BE2C (cell line): Measurements from ENCODE around the gene H2AZ2.

Experiments
- DNase-seq: peaks from one replicate; pipeline ENCODE4 v3.0.0-alpha.2; 2020
- H3K27me3 ChIP-seq: fragments of 250-450 bp; sonication (Bioruptor Pico); 2 replicates; pipeline ENCODE4 v1.5.1; 2020; ENCODE audit warnings: mild to moderate bottlenecking
- H3K36me3 ChIP-seq: fragments of 250-450 bp; sonication (Bioruptor Pico); 2 replicates; pipeline ENCODE4 v1.5.1; 2020; ENCODE audit warnings: mild to moderate bottlenecking
- H3K4me1 ChIP-seq: fragments of 250-450 bp; sonication (Bioruptor Pico); 2 replicates; pipeline ENCODE4 v1.5.1; 2020
- H3K4me3 ChIP-seq: 2 replicates; pipeline ENCODE4 v1.5.1; 2011; ENCODE audit warnings: low read depth, low read length
- H3K9me3 ChIP-seq: fragments of 250-450 bp; sonication (Bioruptor Pico); 2 replicates; pipeline ENCODE4 v1.5.1; 2020
- TF ChIP-seq, protein P1 (sequence below): IDR thresholded peaks from 2 replicates; pipeline ENCODE4 v1.5.1; 2012; ENCODE audit warnings: mild to moderate bottlenecking, low read depth, low read length

Gene H2AZ2

DNA sequence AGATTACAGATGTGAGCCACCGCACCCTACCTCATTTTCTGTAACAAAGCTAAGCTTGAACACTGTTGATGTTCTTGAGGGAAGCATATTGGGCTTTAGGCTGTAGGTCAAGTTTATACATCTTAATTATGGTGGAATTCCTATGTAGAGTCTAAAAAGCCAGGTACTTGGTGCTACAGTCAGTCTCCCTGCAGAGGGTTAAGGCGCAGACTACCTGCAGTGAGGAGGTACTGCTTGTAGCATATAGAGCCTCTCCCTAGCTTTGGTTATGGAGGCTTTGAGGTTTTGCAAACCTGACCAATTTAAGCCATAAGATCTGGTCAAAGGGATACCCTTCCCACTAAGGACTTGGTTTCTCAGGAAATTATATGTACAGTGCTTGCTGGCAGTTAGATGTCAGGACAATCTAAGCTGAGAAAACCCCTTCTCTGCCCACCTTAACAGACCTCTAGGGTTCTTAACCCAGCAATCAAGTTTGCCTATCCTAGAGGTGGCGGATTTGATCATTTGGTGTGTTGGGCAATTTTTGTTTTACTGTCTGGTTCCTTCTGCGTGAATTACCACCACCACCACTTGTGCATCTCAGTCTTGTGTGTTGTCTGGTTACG is 45.4 kb downstream of the H2AZ2 start:
- Histone ChIP-seq H3K27me3 (no peaks in the 10 kb centered on the region), H3K4me1 (no peaks in the 10 kb centered on the region), H3K36me3 (peaks cover 69% of the 10 kb centered on the region), H3K9me3 (no peaks in the 10 kb centered on the region), H3K4me3 (no peak overlapping the region)
- TF ChIP-seq, protein P1, sequence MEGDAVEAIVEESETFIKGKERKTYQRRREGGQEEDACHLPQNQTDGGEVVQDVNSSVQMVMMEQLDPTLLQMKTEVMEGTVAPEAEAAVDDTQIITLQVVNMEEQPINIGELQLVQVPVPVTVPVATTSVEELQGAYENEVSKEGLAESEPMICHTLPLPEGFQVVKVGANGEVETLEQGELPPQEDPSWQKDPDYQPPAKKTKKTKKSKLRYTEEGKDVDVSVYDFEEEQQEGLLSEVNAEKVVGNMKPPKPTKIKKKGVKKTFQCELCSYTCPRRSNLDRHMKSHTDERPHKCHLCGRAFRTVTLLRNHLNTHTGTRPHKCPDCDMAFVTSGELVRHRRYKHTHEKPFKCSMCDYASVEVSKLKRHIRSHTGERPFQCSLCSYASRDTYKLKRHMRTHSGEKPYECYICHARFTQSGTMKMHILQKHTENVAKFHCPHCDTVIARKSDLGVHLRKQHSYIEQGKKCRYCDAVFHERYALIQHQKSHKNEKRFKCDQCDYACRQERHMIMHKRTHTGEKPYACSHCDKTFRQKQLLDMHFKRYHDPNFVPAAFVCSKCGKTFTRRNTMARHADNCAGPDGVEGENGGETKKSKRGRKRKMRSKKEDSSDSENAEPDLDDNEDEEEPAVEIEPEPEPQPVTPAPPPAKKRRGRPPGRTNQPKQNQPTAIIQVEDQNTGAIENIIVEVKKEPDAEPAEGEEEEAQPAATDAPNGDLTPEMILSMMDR: no peak
- no peak for DNase-seq

DNA sequence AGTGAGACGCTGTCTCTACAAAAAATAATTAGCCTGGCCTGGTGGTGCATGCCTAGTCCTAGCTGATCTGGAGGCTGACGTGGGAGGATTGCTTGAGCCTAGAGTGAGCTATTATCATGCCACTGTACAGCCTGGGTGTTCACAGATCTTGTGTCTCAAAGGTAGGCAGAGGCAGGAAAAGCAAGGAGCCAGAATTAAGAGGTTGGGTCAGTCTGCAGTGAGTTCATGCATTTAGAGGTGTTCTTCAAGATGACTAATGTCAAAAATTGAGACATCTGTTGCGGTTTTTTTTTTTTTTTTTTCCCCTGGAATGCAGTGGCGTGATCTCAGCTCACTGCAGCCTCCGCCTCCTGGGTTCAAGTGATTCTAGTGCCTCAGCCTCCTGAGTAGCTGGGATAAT is 46.0 kb downstream of the H2AZ2 start:
- Histone ChIP-seq H3K4me3 (no peak overlapping the region), H3K36me3 (peaks cover 76% of the 10 kb centered on the region), H3K4me1 (no peaks in the 10 kb centered on the region), H3K27me3 (no peaks in the 10 kb centered on the region), H3K9me3 (no peaks in the 10 kb centered on the region)
- TF ChIP-seq, protein P1: no peak
- DNase-seq: no peak

DNA sequence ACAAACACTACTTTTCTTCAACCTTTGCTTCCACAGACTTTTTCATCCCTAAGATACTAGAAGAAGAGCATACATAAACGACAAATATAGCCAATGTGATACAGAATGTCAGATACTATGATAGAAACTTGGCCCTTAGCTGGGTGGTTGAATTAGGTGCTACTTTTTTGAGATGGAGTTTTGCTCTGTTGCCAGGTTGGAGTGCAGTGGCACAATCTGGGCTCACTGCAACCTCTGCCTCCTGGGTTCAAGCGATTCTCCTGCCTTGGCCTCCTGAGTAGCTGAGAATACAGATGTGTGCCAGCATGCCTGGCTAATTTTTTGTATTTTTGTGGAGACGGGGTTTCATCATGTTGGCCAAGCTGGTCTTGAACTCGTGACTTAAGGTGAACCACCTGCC is 47.9 kb downstream of the H2AZ2 start:
- DNase-seq: no peak
- peaks cover 79% of the 10 kb centered on the region for H3K36me3 ChIP-seq
- no peak overlapping the region for H3K4me3 ChIP-seq
- TF ChIP-seq, protein P1: no peak
- no peaks in the 10 kb centered on the region for H3K9me3 ChIP-seq
- no peaks in the 10 kb centered on the region for H3K27me3 ChIP-seq
- no peaks in the 10 kb centered on the region for H3K4me1 ChIP-seq

DNA sequence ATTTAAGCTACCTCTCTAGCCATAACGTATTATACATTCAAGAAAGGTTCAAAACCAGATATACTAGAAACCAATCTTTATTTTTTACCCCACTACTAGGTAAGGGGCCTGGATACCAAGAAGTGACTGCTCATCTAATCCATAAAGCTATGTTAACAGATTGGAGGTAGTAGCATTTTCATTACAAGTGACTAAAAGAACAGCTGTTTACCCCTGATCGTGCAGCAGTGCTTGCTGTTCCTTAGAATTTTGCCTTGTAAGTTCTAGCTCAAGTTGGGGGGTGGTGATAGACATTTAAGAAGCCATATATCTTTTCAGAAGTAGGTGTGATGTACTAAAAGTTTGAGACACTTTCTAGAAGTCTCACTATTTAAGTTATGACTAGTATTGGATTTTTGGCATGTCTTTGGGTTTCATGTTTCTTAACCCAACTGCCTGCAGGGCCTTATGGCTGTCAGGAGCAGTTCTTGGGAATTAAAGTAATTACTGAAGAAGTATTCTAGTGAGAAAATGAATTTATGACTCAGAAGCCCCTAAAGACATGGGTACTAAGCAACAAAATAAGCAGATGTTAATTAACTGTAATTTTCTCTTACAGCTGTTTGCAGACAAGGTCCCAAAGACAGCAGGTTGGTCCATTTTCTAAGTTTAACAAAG is 49.1 kb downstream of the H2AZ2 start:
- peaks cover 72% of the 10 kb centered on the region for H3K36me3 ChIP-seq
- H3K4me3 ChIP-seq: peak overlapping the region; percentile 99
- no peaks in the 10 kb centered on the region for H3K27me3 ChIP-seq
- DNase-seq: no peak
- TF ChIP-seq, protein P1: no peak
- no peaks in the 10 kb centered on the region for H3K4me1 ChIP-seq
- H3K9me3 ChIP-seq: no peaks in the 10 kb centered on the region

DNA sequence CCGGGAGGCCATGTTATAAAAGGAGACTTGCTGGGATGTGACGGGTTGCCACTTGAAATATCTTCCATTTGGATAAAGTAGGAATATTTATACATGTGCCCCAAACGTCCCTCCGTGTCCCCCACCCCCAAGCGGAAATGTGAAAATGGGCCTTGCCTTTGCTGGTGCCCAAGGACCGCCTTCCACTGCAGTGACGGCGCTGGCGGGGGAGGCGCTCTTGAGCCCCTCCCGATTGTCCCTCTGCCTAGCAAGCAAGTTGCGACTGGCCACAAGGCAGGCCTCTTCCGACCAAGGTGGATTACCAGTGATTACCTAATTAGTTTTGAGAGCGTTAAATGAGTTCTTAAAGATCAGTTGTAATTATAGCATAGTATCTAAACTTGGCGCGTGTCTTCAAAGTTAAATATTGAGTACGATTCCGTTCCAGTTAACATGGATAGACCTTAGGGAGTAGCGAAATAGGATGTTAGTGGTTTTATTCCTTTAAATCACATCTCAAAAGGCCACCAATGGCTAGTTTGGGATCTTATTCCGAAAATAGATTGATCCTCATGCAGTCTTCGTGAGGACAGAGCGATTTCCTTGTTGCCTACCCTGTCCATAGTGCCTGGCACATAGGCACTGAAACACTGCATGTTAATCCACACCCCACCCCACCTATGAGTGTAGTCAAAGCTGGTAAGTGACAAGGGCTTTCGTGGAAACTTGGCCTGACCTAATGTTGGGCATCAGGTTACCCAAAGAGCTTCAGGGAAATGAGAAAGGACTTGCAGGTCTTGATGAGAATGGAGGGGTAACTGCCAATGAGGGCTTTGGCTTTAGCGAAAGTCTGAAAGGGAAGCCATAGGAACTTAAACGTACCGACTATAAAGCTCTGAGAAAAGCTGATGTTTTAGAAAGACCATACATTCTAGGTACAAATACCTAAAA is 50.3 kb downstream of the H2AZ2 start:
- Histone ChIP-seq H3K9me3 (no peaks in the 10 kb centered on the region), H3K27me3 (no peaks in the 10 kb centered on the region), H3K4me1 (no peaks in the 10 kb centered on the region), H3K36me3 (peaks cover 60% of the 10 kb centered on the region), H3K4me3 (peak overlapping the region; percentile 99)
- peak; percentile 87 for DNase-seq
- TF ChIP-seq, protein P1: peak; percentile 55
